HG03097 (cell line): ENCODE measurements around the gene CUL2.
"Not testable (repeated sequence)": the region's sequence is repeated elsewhere in the genome, so short reads cannot be mapped to it uniquely, and the experiment has no call there.

ENCODE experiments used
- ATAC-seq: cut with Tn5 transposase; IDR thresholded peaks from one replicate; pipeline ENCODE4 v1.9.1; 2021; ENCODE audit not compliant: unreplicated experiment, low FRiP score

CUL2 gene

DNA sequence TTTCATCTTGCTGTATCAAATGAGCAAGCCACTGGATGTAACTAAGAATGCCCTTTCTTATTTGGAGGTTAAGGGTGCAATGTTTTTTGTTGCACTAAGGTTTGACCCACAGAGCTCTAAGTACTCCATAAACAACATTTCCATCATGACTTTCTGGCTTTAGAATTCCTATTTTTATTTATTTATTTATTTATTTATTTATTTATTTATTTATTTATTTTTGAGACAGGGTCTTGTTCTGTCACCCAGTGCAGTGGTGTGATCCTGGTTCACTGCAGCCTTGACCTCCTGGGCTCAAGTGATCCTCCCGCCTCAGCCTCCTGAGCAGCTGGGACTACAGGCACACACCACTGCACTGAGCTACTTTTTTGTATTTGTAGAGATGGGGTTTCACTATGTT, 9.9 kb downstream of the CUL2 start:
- ATAC-seq, result not testable (repeated sequence)

GRCh38 chr10:35079763-35080162, 10.4 kb downstream of the CUL2 start:
- ATAC-seq, result no peak

GRCh38 chr10:35079265-35079664, 10.9 kb downstream of the CUL2 start:
- ATAC-seq, result no peak

DNA sequence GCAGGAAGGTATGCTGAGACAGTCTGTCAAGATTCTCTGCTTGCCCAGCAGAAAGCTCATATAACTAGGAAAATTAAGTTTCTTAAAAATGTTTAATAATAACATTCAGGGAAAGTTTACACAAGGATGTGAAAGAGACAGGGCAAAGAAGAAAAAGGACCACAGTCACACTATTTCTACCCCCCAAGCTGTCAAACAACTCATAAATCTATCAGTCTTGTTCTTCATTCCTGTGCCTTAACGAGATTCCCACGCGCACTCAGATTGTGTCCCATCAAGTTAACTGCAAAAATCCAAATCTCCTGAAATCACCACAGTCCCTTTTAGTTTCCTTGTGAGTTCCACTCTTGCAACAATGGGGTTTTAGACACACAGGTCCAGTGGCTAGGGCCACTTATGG, 14.9 kb downstream of the CUL2 start:
- no peak for ATAC-seq

DNA sequence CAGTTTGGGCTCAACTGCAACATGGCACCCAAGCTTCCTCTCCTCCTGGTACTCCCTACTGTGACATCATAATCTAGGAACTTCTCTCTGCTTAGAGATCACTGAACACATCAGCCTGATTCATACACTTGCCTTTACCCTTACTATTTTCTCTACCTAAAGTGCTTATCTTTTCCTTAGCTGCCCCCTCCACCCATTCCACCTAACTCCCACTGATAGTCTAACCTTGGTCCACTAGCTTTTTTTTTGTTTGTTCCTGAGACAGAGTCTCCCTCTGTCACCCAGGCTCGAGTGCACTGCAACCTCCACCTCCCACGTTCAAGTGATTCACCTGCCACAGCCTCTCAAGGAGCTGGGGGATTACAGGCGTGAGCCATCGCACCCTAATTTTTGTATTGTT, 15.9 kb downstream of the CUL2 start:
- ATAC-seq, result no peak

GRCh38 chr10:35070521-35070920, 19.6 kb downstream of the CUL2 start:
- no peak for ATAC-seq

DNA sequence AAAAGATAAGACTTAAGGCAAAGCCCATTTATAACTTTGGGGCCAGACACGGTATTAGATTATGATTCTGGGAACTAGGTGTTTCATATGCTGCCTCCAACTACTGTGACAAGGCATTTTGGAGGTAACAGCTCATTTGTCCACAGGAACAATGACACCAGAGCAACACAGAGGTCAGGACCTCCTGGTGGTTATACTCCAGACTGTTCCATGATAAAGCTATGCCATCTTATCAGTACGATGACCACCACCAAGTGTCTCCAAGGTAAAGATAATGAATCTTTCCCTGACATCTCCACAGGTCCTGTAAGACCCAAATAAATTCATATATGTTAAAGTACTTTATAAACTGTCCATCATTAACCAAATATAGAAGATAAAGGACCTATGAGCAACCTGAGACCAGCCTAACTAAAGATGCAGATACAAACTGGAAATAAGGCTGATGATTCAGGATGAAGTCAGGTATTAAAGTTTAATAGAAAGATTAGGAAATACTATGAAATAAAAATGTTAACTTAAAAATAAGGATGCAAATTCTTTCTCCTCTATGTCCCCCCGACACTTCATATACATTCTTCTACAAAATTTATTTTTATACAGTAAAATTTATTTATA, 26.2 kb downstream of the CUL2 start:
- ATAC-seq, result no peak

DNA sequence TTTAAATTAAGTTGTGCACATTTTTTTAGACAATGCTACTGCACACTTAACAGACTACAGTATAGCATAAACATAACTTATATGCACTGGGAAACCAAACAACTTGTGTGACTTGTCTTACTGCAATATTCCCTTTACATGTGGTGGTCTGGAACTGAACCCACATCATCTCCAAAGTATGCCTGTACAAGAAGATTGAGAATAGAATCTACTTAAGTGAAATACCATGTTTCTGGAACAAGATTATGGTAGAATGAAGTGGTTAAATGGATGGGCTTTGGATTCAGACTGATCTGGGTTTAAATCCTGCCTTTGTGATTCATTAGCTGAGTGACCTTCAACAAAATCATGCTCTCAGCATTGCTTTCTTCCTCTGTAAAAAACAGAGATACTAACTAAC, 30.7 kb downstream of the CUL2 start:
- ATAC-seq, result no peak

- no peak for ATAC-seq
Observed at GRCh38 chr10:35058686-35059085, 31.5 kb downstream of the CUL2 start.

DNA sequence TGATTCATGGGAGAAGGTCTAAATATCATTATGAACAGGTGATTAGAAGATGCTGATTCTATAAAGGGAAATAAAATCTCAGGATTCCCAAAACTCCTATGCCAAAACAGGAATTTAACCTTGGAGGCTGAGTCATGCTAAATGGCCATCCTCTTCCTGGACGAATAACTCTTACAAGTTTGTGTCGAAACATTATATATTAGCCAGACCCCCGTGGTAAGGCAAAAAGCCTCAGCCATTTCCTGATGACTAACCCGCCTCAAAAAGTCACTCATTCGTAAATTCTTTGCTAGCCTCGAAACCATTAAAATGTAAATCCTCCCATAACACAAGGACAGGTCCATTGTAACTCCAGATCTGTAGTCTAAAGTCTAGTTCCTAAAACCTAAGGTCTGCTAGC, 32.0 kb downstream of the CUL2 start:
- ATAC-seq, result peak; percentile 91

DNA sequence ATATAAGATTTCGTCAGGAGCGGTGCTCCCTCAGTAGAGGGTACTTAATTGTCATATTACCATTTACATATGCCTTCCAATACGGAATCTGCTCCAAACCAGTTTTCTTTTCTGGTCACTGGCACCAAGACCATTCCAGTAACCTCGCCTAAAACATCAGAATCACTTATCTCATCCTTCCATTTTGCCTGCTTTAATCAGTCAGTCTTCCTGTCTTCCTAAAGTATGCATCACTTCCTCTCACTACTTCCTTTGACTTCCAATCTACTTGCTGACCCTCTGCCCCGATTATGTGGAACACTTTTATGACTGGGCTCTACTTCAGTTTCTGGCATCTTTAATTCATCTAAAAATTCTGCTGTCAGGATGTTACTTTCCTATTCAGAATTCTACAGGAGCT, 33.5 kb downstream of the CUL2 start:
- no peak for ATAC-seq

DNA sequence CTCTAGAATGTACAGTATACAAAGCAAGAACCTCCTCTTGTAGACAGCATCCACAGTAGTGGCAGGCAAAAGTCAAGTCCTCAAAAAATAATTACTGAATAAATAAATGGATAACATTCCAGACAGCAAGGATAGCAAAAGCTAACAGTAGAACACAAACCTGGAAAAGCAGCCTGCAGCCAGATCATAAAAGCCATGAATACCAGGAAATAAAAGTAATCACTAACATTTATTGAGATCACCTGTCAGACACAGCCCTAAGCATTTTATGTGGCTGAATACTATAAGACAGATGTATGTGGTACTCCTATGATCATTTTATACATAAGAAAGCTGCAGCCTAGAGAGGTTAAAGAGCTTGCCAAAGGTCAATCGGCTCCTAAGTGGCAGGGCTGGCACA, 34.0 kb downstream of the CUL2 start:
- ATAC-seq, result no peak

GRCh38 chr10:35050568-35050967, 39.6 kb downstream of the CUL2 start:
- no peak for ATAC-seq

- ATAC-seq, result no peak
Observed at GRCh38 chr10:35046074-35046473, 44.1 kb downstream of the CUL2 start.

DNA sequence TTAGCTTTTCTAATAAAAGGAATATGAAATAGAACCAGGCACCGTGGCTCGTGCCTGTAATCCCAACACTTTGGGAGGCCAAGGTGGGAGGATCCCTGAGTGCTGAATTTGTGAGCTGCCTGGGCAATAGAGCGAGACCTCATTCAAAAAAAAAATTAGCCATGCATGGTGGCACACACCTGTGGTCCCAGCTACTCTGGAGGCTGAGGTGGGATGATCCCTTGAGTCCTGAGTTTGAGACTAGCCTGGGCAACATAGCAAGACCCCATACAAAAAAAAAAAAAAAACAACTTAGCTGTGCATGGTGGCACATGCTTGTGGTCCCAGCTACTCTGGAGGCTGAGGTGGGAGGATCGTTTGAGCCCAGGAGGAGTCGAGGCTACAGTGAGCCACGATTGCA, 44.9 kb downstream of the CUL2 start:
- ATAC-seq, result not testable (repeated sequence)

DNA sequence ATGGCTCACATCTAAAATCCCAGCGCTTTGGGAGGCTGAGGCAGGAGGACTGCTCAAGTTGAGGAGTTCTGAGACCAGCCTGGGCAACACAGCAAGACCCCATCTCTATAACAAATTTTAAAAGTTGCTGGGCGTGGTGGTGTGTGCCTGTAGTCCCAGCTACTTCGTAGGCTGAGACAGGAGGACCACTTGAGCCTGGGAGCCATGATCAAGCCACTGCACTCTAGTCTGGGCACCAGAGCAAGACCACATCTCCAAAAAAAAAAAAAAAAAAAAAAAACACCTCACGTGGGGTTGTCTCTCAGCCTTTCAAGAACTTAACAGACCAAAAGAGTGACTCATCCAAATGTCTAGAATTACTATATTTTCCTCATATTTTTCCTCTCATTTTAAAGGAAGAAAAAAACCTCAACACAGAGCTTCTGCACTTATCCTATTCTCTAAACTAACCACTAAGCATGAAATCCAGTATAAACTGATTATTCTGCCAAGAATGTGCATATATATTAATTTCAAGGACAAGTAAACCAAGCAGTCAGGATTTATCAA, 46.3 kb downstream of the CUL2 start:
- no peak for ATAC-seq

DNA sequence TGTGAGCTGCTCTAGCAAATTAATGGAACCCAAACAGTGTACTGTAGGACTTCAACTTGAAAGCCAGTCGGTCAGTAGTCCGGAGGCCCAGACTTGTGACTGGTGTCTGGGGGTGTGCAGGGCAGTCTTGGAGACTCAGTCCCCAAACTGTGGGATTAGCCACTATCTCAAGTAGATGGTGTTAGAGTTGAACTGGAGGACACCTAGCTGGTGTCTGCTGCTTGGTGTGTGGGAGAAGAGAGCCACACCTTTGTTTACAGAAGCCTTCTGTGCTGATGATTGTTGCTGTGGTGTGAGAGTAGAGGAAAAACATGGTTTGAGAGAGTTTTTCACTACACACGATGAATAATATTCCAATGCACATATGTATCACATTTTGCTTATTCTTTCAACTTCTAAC, 47.4 kb downstream of the CUL2 start:
- ATAC-seq, result no peak

- ATAC-seq, result no peak
Observed at GRCh38 chr10:35041502-35041879, 48.6 kb downstream of the CUL2 start.

DNA sequence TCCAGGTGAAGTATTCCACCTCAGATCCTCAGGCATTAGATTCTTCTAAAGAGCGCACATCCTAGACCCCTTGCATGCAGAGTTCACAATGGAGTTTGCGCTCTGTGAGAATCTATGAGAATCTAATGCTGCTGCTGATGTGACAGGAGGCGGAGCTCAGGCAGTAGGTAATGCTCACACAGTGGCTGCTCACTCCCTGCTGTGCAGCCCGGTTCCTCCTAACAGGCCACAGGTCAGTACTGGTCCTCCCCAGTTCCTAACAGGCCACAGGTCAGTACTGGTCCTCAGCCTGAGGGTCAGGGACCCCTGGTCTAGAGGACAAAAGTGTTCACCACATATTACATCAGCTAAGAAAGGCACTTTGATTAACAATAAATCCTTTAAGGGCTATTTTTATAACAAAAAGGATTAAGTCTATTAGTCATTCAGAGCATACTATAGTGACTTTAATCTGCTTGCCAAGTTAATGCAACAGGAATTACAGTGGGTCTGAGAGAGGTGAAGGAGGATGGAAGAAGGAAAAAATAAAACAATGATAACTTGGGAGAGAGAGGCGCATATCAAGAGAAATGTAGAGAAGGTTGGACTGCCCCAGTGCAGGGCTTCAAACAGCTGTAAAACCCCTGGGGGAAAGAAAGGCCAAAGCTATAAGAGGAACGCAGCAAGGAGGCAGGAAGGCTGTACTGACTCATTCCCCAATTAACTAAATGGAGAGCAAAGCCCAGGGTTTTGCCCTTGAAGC, 49.2 kb downstream of the CUL2 start:
- ATAC-seq, result no peak

DNA sequence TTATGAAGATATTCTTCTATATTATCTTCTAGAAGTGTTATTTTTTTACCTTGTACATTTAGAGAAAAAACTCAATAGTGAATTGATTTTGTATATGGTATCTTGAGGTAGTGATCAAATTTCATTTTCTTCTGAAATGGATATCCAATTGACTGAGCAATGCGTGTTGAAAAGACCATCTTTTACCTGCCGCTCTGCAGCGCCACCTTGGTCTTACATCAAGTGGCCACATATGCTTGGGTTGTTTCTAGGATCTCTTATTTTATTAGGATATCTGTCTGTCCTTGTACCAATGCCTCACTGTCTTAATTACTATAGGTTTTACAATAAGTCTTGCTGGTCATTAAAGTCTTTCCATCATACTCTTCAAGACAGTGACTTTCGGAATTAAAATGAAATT, 53.0 kb downstream of the CUL2 start:
- no peak for ATAC-seq

DNA sequence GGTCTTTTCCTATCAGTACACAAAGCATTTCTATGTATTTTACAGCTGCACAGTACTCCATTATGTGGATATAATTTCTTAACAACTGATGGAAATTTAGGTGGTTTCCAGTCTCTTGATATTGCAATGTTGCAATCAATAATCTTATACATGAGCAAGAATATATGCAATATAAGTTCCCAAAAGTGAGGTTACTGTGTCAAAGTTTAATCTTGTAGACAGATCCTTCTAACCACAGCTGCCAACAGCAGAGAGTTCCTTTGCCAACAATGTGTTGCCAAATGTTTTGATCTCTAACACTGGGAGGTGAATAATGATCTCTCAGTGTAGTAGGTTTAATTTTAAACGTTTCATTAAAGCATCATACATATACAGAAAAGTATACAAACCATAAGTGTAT, 54.5 kb downstream of the CUL2 start:
- no peak for ATAC-seq

- no peak for ATAC-seq
Observed at GRCh38 chr10:35027567-35027966, 62.6 kb downstream of the CUL2 start.
